Activated B cell treated with CpG ODN at 0.5 μM for 24 hours (primary cell): ENCODE measurements around the gene CLCN2. TPM values are rescaled to one million over a fixed set of nuclear protein-coding genes. Genes with fewer than 3 reads are reported as not detected.

Experiments used
- ATAC-seq: fragments of 200-7000 bp; cut with Tn5 transposase; one replicate; pipeline ENCODE4 v1.10.0; 2021; ENCODE audit warnings: low read depth, mild to moderate bottlenecking, moderate library complexity
- CTCF ChIA-PET: fragments of 350-600 bp; sonication (Branson Sonifier 250); formaldehyde crosslinking; loops from one replicate; lab custom pipeline; 2021; ENCODE audit warnings: antibody characterized with exemption; lab: Charles Lee
- POLR2A ChIA-PET: fragments of 350-600 bp; sonication (Branson Sonifier 250); formaldehyde crosslinking; loops from one replicate; lab custom pipeline; 2021; ENCODE audit warnings: antibody characterized with exemption; lab: Charles Lee
- DNase-seq: peaks from one replicate; pipeline ENCODE4 v3.0.0; 2022
- H3K27ac Mint-ChIP-seq: one replicate; pipeline ENCODE4 v1.8.0; 2020; ENCODE audit warnings: mixed read lengths
- H3K27me3 Mint-ChIP-seq: one replicate; pipeline ENCODE4 v1.8.0; 2021; ENCODE audit warnings: mixed read lengths
- H3K36me3 Mint-ChIP-seq: one replicate; pipeline ENCODE4 v1.8.0; 2021; ENCODE audit warnings: low read depth, mixed read lengths
- H3K4me1 Mint-ChIP-seq: one replicate; pipeline ENCODE4 v1.8.0; 2021; ENCODE audit warnings: mixed read lengths
- H3K4me3 Mint-ChIP-seq: one replicate; pipeline ENCODE4 v1.8.0; 2020; ENCODE audit warnings: mild to moderate bottlenecking, mixed read lengths
- H3K9me3 Mint-ChIP-seq: one replicate; pipeline ENCODE4 v1.8.0; 2020; ENCODE audit warnings: mixed read lengths
- intact Hi-C: fragments of 100-400 bp; cut with micrococcal nuclease; formaldehyde crosslinking; loops from one replicate; pipeline ENCODE4 v1.15.1; 2024
- total RNA-seq: library from RNA; stranded (reverse); gene quantifications from 2 replicates; pipeline ENCODE4 v1.2.3, GENCODE V29; 2022
- TF ChIP-seq, protein P1 (sequence below): fragments of 200-600 bp; IDR thresholded peaks from one replicate; pipeline ENCODE4 v1.8.0; 2022; ENCODE audit warnings: antibody characterized with exemption, mild to moderate bottlenecking

CLCN2 gene
- total RNA-seq, 1 donor from 2014 or later, result 3.4 TPM

DNA sequence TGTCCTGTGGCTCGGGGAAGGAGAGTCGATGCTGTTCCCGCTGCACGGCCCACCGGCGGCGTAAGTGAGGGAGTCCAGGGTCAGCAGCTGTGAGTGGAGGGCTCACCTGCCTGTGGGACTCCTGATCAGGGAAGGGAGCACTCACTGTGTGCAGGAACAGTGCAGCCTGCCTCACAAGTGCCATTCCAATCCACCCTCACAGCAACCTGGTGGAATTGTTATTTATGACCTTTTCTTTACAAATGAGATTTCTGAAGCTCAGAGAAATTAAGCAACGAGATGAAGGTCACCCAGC is 27.5 kb upstream of the CLCN2 start:
- Mint-ChIP-seq H3K4me3 (no peak overlapping the region), H3K36me3 (no peaks in the 10 kb centered on the region), H3K27ac (no peak overlapping the region), H3K27me3 (peaks cover 44% of the 10 kb centered on the region), H3K9me3 (no peaks in the 10 kb centered on the region), H3K4me1 (no peaks in the 10 kb centered on the region)
- TF ChIP-seq, protein P1, sequence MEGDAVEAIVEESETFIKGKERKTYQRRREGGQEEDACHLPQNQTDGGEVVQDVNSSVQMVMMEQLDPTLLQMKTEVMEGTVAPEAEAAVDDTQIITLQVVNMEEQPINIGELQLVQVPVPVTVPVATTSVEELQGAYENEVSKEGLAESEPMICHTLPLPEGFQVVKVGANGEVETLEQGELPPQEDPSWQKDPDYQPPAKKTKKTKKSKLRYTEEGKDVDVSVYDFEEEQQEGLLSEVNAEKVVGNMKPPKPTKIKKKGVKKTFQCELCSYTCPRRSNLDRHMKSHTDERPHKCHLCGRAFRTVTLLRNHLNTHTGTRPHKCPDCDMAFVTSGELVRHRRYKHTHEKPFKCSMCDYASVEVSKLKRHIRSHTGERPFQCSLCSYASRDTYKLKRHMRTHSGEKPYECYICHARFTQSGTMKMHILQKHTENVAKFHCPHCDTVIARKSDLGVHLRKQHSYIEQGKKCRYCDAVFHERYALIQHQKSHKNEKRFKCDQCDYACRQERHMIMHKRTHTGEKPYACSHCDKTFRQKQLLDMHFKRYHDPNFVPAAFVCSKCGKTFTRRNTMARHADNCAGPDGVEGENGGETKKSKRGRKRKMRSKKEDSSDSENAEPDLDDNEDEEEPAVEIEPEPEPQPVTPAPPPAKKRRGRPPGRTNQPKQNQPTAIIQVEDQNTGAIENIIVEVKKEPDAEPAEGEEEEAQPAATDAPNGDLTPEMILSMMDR, result no peak
- ChIA-PET CTCF (no interaction called here), POLR2A (no interaction called here)
- intact Hi-C loops, result no loop called here
- ATAC-seq (no peak), DNase-seq (no peak)

DNA sequence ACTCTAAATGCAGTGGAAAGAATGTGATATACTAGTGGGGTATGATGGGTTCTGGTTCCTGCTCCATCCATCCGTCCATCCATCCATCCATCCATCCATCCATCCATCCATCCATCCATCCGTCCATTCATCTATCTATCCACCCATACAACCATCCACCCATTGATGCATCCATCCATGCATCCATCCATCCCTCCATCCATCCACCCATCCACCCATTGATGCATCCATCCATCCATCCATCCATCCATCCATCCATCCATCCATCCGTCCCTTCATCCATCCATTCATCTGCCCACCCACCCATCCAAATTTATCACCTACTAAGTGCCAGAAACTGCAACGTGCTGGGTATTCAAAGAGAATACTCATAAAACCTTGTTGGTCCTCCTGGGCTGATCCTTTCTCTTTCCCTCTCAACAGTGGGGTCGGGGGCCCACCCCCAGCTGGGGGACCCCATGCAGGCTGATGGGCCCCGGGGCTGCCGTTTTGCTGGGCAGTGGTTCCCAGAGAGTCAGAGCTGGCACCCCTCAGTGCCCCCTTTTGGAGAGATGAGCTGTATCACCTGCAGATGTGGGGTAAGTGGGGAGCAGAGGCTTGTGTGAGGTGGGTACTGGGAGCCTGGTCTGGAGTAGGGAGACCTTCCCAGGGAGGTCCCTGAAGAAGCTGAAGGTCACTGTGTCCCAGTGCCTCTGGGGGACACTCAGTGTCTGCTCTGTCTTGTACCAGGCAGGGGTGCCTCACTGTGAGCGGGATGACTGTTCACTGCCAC is 26.9 kb upstream of the CLCN2 start:
- no peaks in the 10 kb centered on the region for H3K9me3 Mint-ChIP-seq
- CTCF ChIA-PET, result no interaction called here

DNA sequence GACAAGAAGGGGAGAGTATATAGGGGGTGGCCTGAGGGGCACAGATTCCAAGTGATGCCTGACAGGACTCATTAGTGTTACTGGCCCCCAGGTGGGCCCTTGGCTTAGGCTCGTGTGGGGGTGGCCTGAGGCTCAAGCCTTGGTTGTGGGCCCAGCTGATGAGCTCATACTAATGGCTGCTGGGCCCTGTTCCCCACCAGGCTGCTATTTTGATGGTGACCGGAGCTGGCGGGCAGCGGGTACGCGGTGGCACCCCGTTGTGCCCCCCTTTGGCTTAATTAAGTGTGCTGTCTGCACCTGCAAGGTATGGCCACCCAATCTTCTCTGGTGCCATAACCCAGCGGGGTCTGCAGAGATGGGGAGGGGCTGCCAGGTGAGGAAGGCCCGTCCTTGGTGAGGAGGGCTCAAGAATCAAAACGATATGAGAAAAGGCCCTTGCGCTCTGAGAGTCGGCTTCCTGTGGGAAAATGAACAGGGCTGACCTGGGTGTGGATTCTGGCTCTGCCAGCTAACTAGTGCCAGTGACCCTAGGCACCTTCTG is 25.8 kb upstream of the CLCN2 start:
- ATAC-seq, result no peak
- Mint-ChIP-seq H3K27ac (no peak overlapping the region), H3K36me3 (no peaks in the 10 kb centered on the region), H3K27me3 (peaks cover 52% of the 10 kb centered on the region), H3K4me1 (no peaks in the 10 kb centered on the region), H3K4me3 (no peak overlapping the region), H3K9me3 (no peaks in the 10 kb centered on the region)
- intact Hi-C loops, result no loop called here
- DNase-seq, result no peak
- TF ChIP-seq, protein P1, result no peak
- CTCF ChIA-PET, result no interaction called here
- POLR2A ChIA-PET, result no interaction called here

More for the DNA sequence above, 26.9 kb upstream of the CLCN2 start:
- POLR2A ChIA-PET, result no interaction called here
- ATAC-seq (no peak), DNase-seq (no peak)
- H3K36me3 Mint-ChIP-seq, result no peaks in the 10 kb centered on the region
- H3K4me3 Mint-ChIP-seq, result no peak overlapping the region
- H3K27ac Mint-ChIP-seq, result no peak overlapping the region
- intact Hi-C loops, result no loop called here
- TF ChIP-seq, protein P1, result no peak
- no peaks in the 10 kb centered on the region for H3K4me1 Mint-ChIP-seq
- peaks cover 44% of the 10 kb centered on the region for H3K27me3 Mint-ChIP-seq

DNA sequence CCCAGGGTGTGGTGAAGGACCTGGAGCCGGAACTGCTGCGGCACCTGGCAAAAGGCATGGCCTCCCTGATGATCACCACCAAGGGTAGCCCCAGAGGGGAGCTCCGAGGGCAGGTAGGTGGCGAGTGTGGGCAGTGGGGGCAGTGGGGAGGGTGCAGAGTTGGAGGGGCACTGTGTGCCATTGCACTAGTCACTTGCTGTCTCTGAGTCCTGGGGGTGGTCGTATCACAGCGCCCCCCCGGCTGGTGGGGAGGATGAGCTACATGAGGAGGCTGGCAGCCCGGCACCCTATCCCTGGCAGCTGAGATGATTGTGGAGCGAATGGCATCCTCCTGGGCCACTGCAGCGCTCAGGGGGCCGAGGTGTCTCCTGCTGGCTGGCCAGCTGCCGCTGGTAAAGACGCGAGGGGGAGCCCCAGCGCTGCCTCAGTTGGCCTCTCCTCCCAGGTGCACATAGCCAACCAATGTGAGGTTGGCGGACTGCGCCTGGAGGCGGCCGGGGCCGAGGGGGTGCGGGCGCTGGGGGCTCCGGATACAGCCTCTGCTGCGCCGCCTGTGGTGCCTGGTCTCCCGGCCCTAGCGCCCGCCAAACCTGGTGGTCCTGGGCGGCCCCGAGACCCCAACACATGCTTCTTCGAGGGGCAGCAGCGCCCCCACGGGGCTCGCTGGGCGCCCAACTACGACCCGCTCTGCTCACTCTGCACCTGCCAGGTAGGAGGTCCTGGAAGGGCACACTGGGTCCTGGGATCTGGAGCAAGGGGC is 24.8 kb upstream of the CLCN2 start:
- ChIA-PET POLR2A (no interaction called here), CTCF (no interaction called here)
- Mint-ChIP-seq H3K9me3 (no peaks in the 10 kb centered on the region), H3K27ac (no peak overlapping the region), H3K4me1 (peaks cover 6% of the 10 kb centered on the region), H3K4me3 (no peak overlapping the region), H3K36me3 (no peaks in the 10 kb centered on the region), H3K27me3 (peaks cover 50% of the 10 kb centered on the region)
- no peak for DNase-seq
- intact Hi-C loops, result no loop called here
- ATAC-seq, result no peak
- TF ChIP-seq, protein P1, result no peak

DNA sequence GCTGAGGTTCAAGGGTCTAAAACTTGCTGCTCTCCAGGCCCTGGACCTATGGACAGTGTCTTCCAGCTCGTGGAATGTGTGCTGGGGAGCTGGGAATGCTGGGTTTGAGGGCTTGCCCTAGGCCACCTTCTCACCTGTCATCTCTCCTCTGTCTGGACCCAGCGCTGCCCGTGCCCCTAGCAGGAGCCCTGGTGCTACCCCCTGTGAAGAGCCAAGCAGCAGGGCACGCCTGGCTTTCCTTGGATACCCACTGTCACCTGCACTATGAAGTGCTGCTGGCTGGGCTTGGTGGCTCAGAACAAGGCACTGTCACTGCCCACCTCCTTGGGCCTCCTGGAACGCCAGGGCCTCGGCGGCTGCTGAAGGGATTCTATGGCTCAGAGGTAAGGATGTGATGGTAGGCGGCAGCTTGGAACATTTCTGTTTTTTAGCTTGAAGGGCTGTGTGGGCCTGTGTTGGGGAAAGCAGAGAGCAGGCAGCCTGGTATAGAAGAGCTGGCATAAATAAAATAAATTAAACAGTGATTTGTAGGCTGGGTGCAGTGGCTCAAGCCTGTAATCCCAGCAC is 23.5 kb upstream of the CLCN2 start:
- ChIA-PET CTCF (interaction anchor here (0.6 kb wide), 1 partner anchor 77 kb away, joined by 4 read pairs; no protein-coding TSS in a partner anchor), POLR2A (no interaction called here)
- H3K4me1 Mint-ChIP-seq, result peaks cover 11% of the 10 kb centered on the region
- no peaks in the 10 kb centered on the region for H3K36me3 Mint-ChIP-seq
- H3K27ac Mint-ChIP-seq, result no peak overlapping the region
- TF ChIP-seq, protein P1, result no peak
- H3K4me3 Mint-ChIP-seq, result no peak overlapping the region
- peaks cover 45% of the 10 kb centered on the region for H3K27me3 Mint-ChIP-seq
- ATAC-seq, result no peak
- intact Hi-C loops, result no loop called here
- DNase-seq, result no peak
- H3K9me3 Mint-ChIP-seq, result no peaks in the 10 kb centered on the region
